Measurements from ENCODE around the gene CFAP45. TPM values are rescaled to one million over a fixed set of nuclear protein-coding genes. Genes with fewer than 3 reads are reported as not detected.

The CFAP45 gene
- total and polyA plus RNA-seq, 2 experiments from 2014 or later = 0.36 TPM; not detected in 1

GRCh38 chr1:159932296-159933285, 32.6 kb upstream of the CFAP45 start:
- Mint-ChIP-seq H3K27ac (no peak overlapping the region), H3K27me3 (ENCODE audit: insufficient read depth, low read depth, poor library complexity) (peaks cover 11% of the 10 kb centered on the region), H3K36me3 (ENCODE audit: low read depth) (peaks cover 48% of the 10 kb centered on the region), H3K4me3 (no peak overlapping the region; the same call in 2 of the 3 replicates), H3K9me3 (no peaks in the 10 kb centered on the region; the same call in 1 of the 3 replicates), H3K4me1 (peaks cover 22% of the 10 kb centered on the region)
- Histone ChIP-seq H4K20me1 (replicated peaks; ENCODE audit: insufficient read depth) (no peaks in the 10 kb centered on the region; the same call in 1 of the 2 replicates), H3K27ac (ENCODE audit: low read depth) (no peak overlapping the region), H3K4me1 (ENCODE audit: insufficient read depth) (peaks cover 11% of the 10 kb centered on the region), H3K27me3 (ENCODE audit: insufficient read depth) (no peaks in the 10 kb centered on the region), H3K9me2 (ENCODE audit: insufficient read depth) (no peaks in the 10 kb centered on the region), H3K4me3 (no peak overlapping the region), H2AFZ (no peak overlapping the region), H3K36me3 (ENCODE audit: insufficient read depth) (0 out of 2 replicates have a peak, but pooled peaks cover 12% of the 10 kb centered on the region), H3K4me2 (no peak overlapping the region), H3K79me2 (replicated peaks; ENCODE audit: insufficient read depth) (no peaks in the 10 kb centered on the region), H3F3A (replicated peaks; ENCODE audit: low read depth) (no peaks in the 10 kb centered on the region; the same call in 1 of the 2 replicates)
- DNase-seq (ENCODE audit: low spot score) (no peak), ATAC-seq (no peak)
- TF ChIP-seq ZNF331 (CRISPR knock-in tag; IDR thresholded peaks at IDR 0.05; ENCODE audit: low read depth) (no peak), NANOG (IDR thresholded peaks at IDR 0.05; ENCODE audit: borderline replicate concordance) (no peak), CTCF (conservative IDR thresholded peaks at IDR 0.05; ENCODE audit: low read depth in 2 of 2) (no peak), CREB1 (CRISPR knock-in tag; IDR thresholded peaks at IDR 0.05; ENCODE audit: low read depth) (no peak), EZH2 (IDR thresholded peaks at IDR 0.05; ENCODE audit: low read depth, unreplicated experiment) (no peak), JUNB (IDR thresholded peaks at IDR 0.05; ENCODE audit: unreplicated experiment) (no peak), ZNF462 (CRISPR knock-in tag; IDR thresholded peaks at IDR 0.05) (no peak), STAT1 (IDR thresholded peaks at IDR 0.05; ENCODE audit: unreplicated experiment) (no peak), REST (IDR thresholded peaks at IDR 0.05; ENCODE audit: unreplicated experiment) (no peak)

Data from GM23338 (cell line).